Measurements from ENCODE around the gene PLCL2.
A peak's percentile ranks its signal among the peaks of the same experiment; 100 is the strongest.

PLCL2 gene

DNA sequence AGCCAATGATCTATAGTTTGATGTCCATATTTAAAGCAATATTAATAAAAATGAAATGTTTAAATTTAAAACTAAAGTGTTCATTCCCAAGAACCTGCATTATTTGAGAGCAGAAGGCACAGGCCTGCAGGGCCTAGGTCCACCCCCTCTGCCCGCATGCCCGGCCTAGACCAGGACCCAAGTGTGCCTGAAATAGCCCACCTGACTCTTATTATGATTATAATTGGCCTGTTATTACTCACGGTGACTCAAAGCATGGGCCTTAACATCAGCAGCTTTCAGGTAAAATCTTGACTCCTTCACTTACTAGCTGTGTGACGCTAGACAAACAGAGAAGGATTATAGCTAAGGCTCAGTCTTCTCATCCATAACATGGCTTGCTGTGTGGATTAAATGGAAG, 128.8 kb downstream of the PLCL2 start:
- no peak for DNase-seq (ENCODE audit: low read depth)

DNA sequence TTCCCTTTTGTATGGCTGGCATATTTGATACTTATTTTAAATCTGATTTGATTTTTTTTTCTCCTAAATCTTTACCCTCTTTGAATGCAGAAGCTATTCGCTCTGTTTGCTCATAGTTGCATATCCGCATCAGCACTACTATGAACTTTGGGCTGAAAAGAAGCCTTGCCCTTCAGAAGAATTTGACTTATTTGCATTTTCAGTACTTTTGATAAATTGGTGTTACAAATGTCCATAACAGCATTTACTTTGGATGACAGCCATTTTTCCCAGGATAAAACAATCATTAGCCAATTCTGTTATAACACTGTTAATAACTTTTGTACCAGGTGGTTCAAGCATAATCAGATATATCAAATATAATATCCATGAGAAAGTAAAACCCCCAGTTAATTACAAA, 129.5 kb downstream of the PLCL2 start:
- no peak for DNase-seq (ENCODE audit: low read depth)

DNA sequence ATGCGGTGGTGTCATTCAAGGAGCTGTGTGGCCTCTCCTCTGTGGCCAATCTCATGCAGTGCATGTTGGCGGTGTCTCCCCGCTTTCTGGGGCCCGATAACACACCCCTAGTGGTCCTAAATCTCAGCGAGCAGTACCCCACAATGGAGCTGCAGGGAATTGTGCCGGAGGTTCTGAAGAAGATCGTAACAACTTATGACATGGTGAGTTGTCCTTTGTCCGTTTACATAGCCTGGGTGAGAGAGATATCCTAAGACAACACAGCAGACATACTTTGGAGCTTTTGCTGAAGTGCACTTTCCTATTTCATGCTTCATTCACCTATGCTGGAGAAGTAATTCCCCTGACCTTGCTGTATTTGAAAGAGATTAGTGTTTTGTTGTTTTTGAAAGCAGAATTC, 130.0 kb downstream of the PLCL2 start:
- DNase-seq (ENCODE audit: low read depth), result no peak

DNA sequence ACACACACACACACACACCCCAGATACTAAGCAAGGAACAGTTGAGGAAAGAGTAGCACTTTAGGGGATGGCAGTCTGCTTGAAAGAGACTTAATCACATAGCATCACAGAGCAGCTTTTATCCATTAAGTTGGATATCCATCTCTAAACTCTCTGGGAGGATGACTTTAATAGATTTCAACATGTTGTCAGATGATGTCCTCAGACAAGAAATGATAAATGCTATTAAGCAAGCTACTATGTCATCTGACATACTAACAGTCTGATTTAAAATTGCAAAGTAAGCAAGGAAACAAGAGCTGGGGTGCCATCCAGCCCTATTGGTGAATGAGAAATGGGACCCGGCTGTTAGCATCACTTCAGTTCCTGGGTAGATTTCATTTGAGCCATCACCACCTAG, 136.9 kb downstream of the PLCL2 start:
- no peak for DNase-seq (ENCODE audit: low read depth)

GRCh38 chr3:17023006-17023664, 138.4 kb downstream of the PLCL2 start:
- DNase-seq (ENCODE audit: low read depth), result no peak

DNA sequence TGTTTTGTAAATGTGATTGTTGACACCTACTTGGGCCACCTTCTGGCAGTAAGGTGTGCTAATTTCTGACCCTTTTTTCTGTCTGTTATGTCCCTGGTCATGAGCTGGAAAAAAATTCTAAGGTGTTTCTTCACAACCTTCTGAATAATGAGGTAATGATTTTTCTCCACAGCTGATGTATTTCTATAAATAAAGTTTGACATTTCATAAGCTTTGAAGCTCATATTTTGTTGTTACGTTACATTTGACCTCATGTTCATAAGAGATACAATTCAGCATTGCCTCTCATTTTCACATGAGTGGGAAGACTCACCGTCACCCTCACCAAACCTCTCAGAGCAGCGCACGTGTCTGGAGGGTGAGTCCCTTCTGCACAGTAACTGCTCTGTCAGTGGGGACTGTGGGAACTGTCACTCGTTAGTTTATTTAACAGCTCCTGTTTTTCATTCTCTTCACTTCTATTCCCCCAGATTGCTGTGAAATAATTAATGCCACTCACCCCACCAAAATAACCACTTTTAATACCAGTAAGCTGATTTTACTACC, 140.9 kb downstream of the PLCL2 start:
- no peak for DNase-seq (ENCODE audit: low read depth)

- DNase-seq (ENCODE audit: low read depth), result no peak
Measured at GRCh38 chr3:17027318-17027717, 142.6 kb downstream of the PLCL2 start.

DNA sequence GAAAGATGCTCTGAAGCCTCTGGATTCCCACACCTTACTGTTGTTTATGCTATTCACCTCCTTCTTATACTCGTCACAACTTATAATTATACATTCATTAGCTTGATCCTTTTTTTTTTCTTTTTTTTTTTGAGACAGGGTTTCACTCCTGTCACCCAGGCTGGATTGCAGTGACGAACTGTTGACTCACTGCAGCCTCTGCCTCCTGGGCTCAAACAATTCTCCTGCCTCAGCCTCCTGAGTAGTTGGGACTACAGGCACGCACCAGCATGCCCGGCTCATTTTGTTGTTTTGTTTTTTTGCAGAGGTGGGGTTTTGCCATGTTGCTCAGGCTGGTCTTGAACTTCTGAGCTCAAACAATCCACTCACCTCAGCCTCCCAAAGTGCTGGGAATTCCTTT, 143.6 kb downstream of the PLCL2 start:
- DNase-seq (ENCODE audit: low read depth), result no peak

- no peak for DNase-seq (ENCODE audit: low read depth)
Measured at GRCh38 chr3:17030438-17030837, 145.7 kb downstream of the PLCL2 start.

DNA sequence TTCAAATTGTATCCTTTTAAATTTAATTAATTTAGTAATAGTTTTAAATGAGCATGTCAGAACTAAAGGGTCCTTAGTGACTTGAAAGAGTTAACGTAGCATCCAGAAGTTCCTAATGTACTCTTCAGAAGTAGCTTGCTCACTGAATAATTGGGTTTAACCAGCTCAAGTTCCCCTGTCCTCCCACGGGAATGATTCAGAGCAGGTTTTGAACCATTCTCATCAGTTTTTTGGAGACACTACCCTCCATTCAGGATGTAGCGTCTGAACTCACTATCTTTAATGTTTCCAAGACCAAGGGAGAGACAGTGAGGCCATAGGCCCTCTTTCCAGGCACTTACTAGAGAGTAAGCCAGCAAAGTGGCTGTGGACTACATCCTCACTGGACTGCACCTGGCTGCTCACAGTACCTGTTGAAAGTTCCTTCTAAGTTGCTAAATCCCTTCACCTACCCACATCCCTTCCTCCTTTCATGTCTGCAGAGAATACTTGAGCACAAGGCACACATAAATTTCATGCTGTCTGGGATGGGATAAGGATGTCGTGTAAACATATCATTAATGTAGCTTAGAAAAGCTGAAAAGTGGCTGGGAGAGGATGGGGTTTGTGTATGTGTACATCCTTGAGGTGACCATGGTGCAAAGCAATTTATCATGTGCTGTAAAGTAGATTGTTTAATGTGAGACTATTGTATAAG, 146.3 kb downstream of the PLCL2 start:
- DNase-seq (ENCODE audit: low read depth), result no peak

DNA sequence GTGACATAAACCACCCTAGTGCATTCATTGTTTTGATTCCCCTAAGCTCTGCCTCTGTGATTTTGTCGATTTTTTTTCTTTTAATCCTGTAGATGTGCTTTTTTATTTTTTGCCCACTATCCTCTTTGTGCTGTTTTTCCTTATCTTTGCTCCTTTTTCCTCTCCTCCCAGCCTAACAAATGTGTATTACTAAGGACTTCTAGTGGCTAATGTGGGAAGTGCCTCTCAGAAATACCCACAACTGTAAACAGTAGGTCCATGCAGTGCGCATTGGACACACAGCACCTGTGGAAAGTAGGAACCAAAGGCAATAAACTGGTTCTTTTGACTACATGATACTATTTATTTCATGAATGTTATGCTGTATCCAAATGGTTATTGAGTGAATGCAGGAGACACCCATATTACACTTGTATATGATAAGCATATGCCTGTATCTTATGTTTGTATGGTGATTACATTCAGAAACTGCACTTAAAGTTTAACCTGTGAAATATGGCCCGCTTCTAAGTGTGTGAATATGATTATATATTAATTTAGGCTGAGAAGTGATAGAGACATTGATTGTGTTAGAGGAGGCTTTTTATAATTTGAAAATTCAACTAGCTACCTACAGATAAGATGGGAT, 147.8 kb downstream of the PLCL2 start:
- peak; percentile 24 for DNase-seq (ENCODE audit: low read depth)

DNA sequence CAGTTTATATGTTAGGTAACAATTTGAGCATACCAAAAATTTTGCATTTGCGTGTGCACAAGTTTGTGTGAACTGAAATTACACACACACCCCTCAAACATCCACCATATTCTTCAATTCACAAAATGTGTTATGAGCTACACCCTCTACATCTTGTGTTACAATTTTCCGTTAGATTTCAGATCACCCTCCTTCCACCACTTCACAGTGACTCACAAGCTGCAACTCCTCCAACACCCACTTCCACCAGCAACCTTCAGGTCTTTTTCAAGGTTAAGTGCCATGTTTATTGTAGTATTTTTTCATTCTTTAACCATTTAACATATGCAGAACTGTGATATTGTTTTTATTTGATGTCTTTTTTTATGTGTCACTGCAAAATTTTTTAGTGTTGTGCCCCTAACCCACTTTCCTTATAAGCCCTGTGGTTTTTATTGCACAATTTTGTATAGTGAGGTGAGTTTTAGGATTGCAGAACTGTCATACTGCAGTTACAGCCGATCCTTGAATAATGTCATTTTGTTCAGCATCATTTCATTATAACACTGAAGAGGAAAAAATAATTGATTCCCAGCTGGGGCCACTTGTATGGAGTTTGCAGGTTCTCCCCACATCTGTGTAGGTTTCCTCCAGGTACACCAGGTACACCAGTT, 148.9 kb downstream of the PLCL2 start:
- DNase-seq (ENCODE audit: low read depth), result no peak

- no peak for DNase-seq (ENCODE audit: low read depth)
Measured at GRCh38 chr3:17035033-17035432, 150.3 kb downstream of the PLCL2 start.

DNA sequence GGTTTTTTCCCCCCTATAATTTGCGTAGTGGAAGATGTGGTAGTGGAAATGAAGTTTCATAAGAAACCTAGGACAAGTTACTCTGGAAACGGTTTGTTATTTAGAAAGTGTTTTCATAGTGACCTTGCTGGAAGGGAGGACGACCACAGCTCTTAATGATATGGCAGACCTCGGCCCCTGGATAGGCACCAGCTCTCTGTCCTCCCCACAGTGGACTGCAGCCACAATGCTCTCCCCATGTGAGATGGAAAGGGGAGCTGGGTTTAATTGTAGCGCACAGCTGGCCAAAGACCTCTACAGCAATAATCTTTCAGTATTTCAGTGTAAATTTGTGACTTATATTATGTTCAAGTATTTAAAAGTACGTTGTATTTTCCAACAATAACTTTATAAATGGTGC, 151.2 kb downstream of the PLCL2 start:
- DNase-seq (ENCODE audit: low read depth), result no peak

DNA sequence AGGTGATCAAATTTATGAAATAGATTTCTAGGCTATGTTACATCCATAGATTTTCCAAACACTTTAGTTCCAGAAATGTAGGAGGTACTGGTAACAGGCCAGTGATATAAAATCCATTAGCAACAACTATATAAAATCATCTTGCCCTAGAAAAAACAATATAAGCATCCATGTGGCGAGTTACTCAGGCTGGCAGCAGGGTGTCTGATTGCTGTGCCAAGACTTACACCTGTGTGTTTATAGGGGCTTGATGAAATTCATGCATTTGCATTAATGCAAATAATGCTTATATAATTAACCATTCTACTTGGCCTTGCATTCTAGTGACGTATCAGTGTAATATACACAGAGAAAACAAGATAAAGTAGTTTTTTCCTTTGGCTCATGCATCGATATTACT, 153.4 kb downstream of the PLCL2 start:
- DNase-seq (ENCODE audit: low read depth), result no peak

DNA sequence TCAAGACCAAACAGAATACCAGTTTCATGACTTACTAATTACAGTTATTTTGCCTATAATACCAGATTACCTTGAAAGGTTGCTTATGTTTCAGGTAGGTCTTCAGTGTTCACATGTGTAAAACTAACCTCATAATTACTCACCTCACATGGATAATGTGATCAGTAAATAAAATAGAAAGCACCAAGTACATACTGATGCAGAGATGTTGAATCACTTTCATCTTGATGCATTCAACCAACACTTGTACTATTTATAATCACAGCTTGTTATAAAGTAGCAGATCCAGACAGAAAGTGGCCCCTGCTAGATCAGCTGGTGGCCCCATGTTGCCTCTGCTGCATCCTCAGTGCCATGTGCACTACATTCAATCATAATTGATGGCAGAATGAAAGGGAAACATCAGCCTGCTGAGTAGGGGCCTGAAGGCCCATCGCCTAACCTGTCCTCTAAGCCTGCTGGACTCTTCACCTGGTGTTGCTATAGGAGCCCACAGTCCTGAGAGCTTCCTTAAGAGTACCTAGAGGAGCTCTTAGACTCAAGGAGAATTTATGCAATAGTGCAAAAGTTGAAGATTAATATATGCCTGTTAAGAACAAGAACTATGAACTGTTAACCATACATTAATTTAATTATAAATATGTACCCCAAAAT, 154.3 kb downstream of the PLCL2 start:
- DNase-seq (ENCODE audit: low read depth), result no peak

DNA sequence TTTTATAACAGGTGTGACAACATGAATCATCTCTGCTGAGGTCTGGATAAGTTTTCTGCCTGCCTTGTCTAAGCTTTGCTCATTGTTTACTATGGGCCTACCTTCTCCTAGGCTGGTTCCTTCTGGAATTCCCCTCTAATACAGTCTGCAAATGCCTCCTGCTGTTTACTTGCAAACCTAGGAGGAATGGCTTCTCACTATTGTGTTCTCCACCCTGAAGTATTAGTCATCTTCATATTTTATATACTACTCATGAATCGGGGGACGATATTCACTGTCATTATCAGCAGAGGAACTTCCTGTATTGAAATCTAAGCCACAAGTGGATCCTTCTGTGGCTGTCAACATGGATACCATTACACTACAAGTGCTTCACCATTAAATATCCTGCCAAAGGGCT, 154.8 kb downstream of the PLCL2 start:
- DNase-seq (ENCODE audit: low read depth), result peak; percentile 15

GRCh38 chr3:17040322-17040989, 155.7 kb downstream of the PLCL2 start:
- DNase-seq (ENCODE audit: low read depth), result no peak

GRCh38 chr3:17040990-17041377, 156.2 kb downstream of the PLCL2 start:
- DNase-seq (ENCODE audit: low read depth), result no peak

GRCh38 chr3:17044855-17045254, 160.1 kb downstream of the PLCL2 start:
- DNase-seq (ENCODE audit: low read depth), result no peak

DNA sequence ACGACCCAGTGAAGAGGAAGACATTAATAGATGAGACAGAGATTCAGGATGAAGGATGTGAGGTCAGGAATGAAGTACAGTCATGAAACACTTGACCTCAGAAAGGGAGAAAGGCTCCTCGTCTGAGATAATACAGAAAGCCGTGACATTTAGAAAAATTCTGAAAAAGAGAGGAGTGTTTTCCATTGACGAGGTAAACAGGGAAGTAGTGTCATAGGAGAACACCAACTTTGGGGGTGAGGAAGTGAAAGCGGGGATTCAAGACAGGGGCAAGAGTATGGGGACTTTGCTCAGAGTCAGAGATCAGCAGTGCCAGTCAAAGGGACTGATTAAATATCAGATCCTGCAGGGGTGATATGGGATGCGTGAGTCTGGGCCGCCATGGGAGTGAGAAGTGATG, 160.9 kb downstream of the PLCL2 start:
- DNase-seq (ENCODE audit: low read depth), result no peak

- DNase-seq (ENCODE audit: low read depth), result no peak
Measured at GRCh38 chr3:17046623-17047022, 161.9 kb downstream of the PLCL2 start.
